Astrocyte (in vitro differentiated cells and primary cell): ENCODE data around the gene CHGA. TPM values are rescaled to one million over a fixed set of nuclear protein-coding genes. Genes with fewer than 3 reads are reported as not detected.

ENCODE experiments used
- DNase-seq: peaks from one replicate; pipeline ENCODE4 v3.0.0-alpha.2; 2010; ENCODE audit warnings: low read depth
- FAIRE-seq: peaks from 2 replicates; lab custom pipeline; 2011; peaks lifted over from hg19 to GRCh38; lab: Jason Lieb, UNC
- H2AFZ ChIP-seq: 2 replicates; pipeline ENCODE4 v1.6.0; 2012; ENCODE audit warnings: low read depth, low read length, inconsistent platforms
- H3K27ac ChIP-seq: 2 replicates; pipeline ENCODE4 v1.5.1; 2011; ENCODE audit warnings: low read depth, low read length, inconsistent platforms
- H3K27me3 ChIP-seq: 2 replicates; pipeline ENCODE4 v1.6.0; 2011; ENCODE audit warnings: low read length, inconsistent platforms; ENCODE audit not compliant: insufficient read depth
- H3K36me3 ChIP-seq: 2 replicates; pipeline ENCODE4 v1.5.1; 2011; ENCODE audit warnings: low read length, inconsistent platforms; ENCODE audit not compliant: insufficient read depth
- H3K4me1 ChIP-seq: 2 replicates; pipeline ENCODE4 v1.5.1; 2011; ENCODE audit warnings: low read length, inconsistent platforms; ENCODE audit not compliant: insufficient read depth
- H3K4me2 ChIP-seq: 2 replicates; pipeline ENCODE4 v1.6.0; 2012; ENCODE audit warnings: low read length, inconsistent platforms
- H3K4me3 ChIP-seq: 2 replicates; pipeline ENCODE4 v1.5.1; 2011; ENCODE audit warnings: low read depth, mild to moderate bottlenecking, low read length, inconsistent platforms; ENCODE audit not compliant: insufficient read depth
- H3K79me2 ChIP-seq: 2 replicates; pipeline ENCODE4 v1.6.0; 2012; ENCODE audit warnings: mild to moderate bottlenecking, low read length, inconsistent platforms; ENCODE audit not compliant: insufficient read depth
- H3K9ac ChIP-seq: 2 replicates; pipeline ENCODE4 v1.6.0; 2012; ENCODE audit warnings: mild to moderate bottlenecking, low read length, inconsistent platforms
- H3K9me3 ChIP-seq: 2 replicates; pipeline ENCODE4 v1.5.1; 2012; ENCODE audit warnings: low read depth, mild to moderate bottlenecking, low read length, inconsistent platforms; ENCODE audit not compliant: insufficient read depth
- H4K20me1 ChIP-seq: 2 replicates; pipeline ENCODE4 v1.6.0; 2012; ENCODE audit warnings: low read length, inconsistent platforms; ENCODE audit not compliant: insufficient read depth
- H3K27ac Mint-ChIP-seq: one replicate; pipeline ENCODE4 v1.8.0; 2021; ENCODE audit warnings: mild to moderate bottlenecking, mixed read lengths; ENCODE audit not compliant: unreplicated experiment
- H3K27me3 Mint-ChIP-seq: one replicate; pipeline ENCODE4 v1.8.0; 2021; ENCODE audit warnings: low read depth, mixed read lengths; ENCODE audit not compliant: unreplicated experiment
- H3K36me3 Mint-ChIP-seq: one replicate; pipeline ENCODE4 v1.8.0; 2021; ENCODE audit warnings: low read depth, mixed read lengths; ENCODE audit not compliant: unreplicated experiment
- H3K4me1 Mint-ChIP-seq: one replicate; pipeline ENCODE4 v1.8.0; 2021; ENCODE audit warnings: low read depth, mixed read lengths; ENCODE audit not compliant: unreplicated experiment
- H3K4me3 Mint-ChIP-seq: one replicate; pipeline ENCODE4 v1.8.0; 2021; ENCODE audit warnings: mild to moderate bottlenecking, moderate library complexity, mixed read lengths; ENCODE audit not compliant: unreplicated experiment
- H3K9me3 Mint-ChIP-seq: one replicate; pipeline ENCODE4 v1.8.0; 2021; ENCODE audit warnings: mild to moderate bottlenecking, mixed read lengths; ENCODE audit not compliant: unreplicated experiment
- EZH2 ChIP-seq: IDR thresholded peaks from 2 replicates; pipeline ENCODE4 v1.6.1; 2012; ENCODE audit warnings: mild to moderate bottlenecking, low read length, inconsistent platforms; ENCODE audit not compliant: insufficient read depth
- total RNA-seq: library from RNA; stranded (reverse); gene quantifications from 2 replicates; pipeline ENCODE4 v1.2.1, GENCODE V29; 2021
- TF ChIP-seq, protein P1 (sequence below): IDR thresholded peaks from 2 replicates; pipeline ENCODE4 v1.5.1; 2011; ENCODE audit warnings: low read depth, mild to moderate bottlenecking, inconsistent platforms, low read length, moderate library complexity; ENCODE audit not compliant: insufficient read depth

Gene CHGA
- total RNA-seq, 1 donor from 2014 or later = not detected

DNA sequence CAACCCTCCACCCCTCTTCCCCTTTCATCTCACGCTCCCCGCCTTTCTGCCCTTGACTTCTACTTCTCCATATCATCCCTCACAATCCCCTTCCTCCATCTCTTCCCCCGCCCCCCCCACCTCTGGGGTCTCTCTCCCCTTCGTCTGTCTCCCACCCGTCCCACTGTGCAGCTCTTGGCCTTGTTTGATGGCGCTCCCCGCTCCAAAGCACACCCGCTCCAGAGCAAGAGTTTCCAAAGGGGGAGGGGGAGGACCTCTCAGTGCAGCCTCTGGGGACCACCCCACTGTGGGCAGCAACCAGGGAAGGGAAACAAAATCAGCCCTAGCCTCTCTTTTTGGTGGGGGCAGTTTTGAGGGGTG, 774 bp downstream of the CHGA start:
- Mint-ChIP-seq H3K36me3 (no peaks in the 10 kb centered on the region), H3K4me3 (no peak overlapping the region), H3K27ac (no peak overlapping the region), H3K4me1 (no peaks in the 10 kb centered on the region), H3K27me3 (peaks cover 76% of the 10 kb centered on the region), H3K9me3 (peaks cover 4% of the 10 kb centered on the region)
- H3K36me3 ChIP-seq = no peaks in the 10 kb centered on the region
- H3K79me2 ChIP-seq = no peaks in the 10 kb centered on the region
- H4K20me1 ChIP-seq = no peaks in the 10 kb centered on the region
- no peak overlapping the region for H3K4me3 ChIP-seq
- no peak overlapping the region for H2AFZ ChIP-seq
- no peak for FAIRE-seq
- H3K27me3 ChIP-seq = peaks cover 37% of the 10 kb centered on the region
- DNase-seq = no peak
- H3K9me3 ChIP-seq = no peaks in the 10 kb centered on the region
- no peaks in the 10 kb centered on the region for H3K4me1 ChIP-seq
- TF ChIP-seq, protein P1, sequence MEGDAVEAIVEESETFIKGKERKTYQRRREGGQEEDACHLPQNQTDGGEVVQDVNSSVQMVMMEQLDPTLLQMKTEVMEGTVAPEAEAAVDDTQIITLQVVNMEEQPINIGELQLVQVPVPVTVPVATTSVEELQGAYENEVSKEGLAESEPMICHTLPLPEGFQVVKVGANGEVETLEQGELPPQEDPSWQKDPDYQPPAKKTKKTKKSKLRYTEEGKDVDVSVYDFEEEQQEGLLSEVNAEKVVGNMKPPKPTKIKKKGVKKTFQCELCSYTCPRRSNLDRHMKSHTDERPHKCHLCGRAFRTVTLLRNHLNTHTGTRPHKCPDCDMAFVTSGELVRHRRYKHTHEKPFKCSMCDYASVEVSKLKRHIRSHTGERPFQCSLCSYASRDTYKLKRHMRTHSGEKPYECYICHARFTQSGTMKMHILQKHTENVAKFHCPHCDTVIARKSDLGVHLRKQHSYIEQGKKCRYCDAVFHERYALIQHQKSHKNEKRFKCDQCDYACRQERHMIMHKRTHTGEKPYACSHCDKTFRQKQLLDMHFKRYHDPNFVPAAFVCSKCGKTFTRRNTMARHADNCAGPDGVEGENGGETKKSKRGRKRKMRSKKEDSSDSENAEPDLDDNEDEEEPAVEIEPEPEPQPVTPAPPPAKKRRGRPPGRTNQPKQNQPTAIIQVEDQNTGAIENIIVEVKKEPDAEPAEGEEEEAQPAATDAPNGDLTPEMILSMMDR = no peak
- no peak for TF ChIP-seq EZH2
- no peak overlapping the region for H3K27ac ChIP-seq
- no peak overlapping the region for H3K9ac ChIP-seq
- H3K4me2 ChIP-seq = no peak overlapping the region

DNA sequence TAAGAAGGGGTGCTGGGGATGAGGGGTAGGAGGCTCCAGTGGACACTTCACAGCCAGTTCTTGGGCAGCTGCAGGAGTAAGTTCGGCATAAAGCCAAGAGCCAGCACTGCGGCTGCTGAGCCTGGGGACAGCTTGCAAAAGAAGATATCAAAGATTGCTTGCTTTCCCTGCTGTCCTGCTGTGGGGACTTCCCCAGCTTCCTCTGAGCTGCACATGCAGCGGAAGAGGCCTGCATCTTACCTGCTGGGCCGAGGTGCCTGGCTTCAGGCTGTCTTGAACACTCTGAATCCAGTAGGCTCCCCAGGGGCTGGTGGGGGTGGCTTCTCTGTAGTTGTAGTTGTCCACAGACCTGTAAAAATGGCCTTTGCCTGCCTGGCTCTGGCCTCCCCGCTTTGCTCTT, 1.3 kb downstream of the CHGA start:
- H3K4me3 ChIP-seq = no peak overlapping the region
- H3K27ac Mint-ChIP-seq = no peak overlapping the region
- FAIRE-seq = no peak
- no peak overlapping the region for H3K9ac ChIP-seq
- H3K27me3 Mint-ChIP-seq = peaks cover 74% of the 10 kb centered on the region
- no peak overlapping the region for H3K4me3 Mint-ChIP-seq
- H3K4me2 ChIP-seq = no peak overlapping the region
- no peaks in the 10 kb centered on the region for H3K79me2 ChIP-seq
- H3K4me1 ChIP-seq = no peaks in the 10 kb centered on the region
- TF ChIP-seq, protein P1 = no peak
- H2AFZ ChIP-seq = no peak overlapping the region
- H4K20me1 ChIP-seq = no peaks in the 10 kb centered on the region
- no peaks in the 10 kb centered on the region for H3K4me1 Mint-ChIP-seq
- no peaks in the 10 kb centered on the region for H3K9me3 ChIP-seq
- H3K27ac ChIP-seq = no peak overlapping the region
- peaks cover 4% of the 10 kb centered on the region for H3K9me3 Mint-ChIP-seq
- H3K36me3 Mint-ChIP-seq = no peaks in the 10 kb centered on the region
- H3K27me3 ChIP-seq = peaks cover 35% of the 10 kb centered on the region
- no peaks in the 10 kb centered on the region for H3K36me3 ChIP-seq
- DNase-seq = no peak

DNA sequence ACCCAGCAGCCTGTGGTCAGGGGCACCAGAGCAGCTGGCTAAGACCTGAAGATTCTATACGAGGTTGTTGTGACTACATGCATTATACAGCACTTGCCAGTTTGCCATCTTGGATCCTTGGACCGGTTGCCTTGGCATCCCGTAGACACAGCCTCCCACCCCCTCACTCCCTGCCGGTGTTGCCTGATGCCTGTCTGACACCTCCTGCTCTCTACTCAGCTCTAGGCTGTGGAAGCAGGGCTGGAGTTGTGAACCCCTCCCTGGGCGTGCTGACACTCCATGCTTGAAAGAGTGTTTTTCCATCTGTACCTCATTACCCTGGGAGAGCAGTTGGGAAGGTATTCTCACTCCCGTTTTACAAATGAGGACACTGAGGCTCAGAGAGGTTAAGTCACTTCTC, 2.5 kb downstream of the CHGA start:
- Mint-ChIP-seq H3K4me1 (no peaks in the 10 kb centered on the region), H3K4me3 (no peak overlapping the region), H3K27me3 (peaks cover 74% of the 10 kb centered on the region), H3K27ac (no peak overlapping the region), H3K36me3 (no peaks in the 10 kb centered on the region), H3K9me3 (peaks cover 4% of the 10 kb centered on the region)
- no peak overlapping the region for H3K27ac ChIP-seq
- no peaks in the 10 kb centered on the region for H3K36me3 ChIP-seq
- no peaks in the 10 kb centered on the region for H3K79me2 ChIP-seq
- no peaks in the 10 kb centered on the region for H4K20me1 ChIP-seq
- no peak overlapping the region for H3K4me3 ChIP-seq
- H2AFZ ChIP-seq = no peak overlapping the region
- H3K27me3 ChIP-seq = peaks cover 35% of the 10 kb centered on the region
- H3K4me1 ChIP-seq = no peaks in the 10 kb centered on the region
- no peaks in the 10 kb centered on the region for H3K9me3 ChIP-seq
- no peak overlapping the region for H3K4me2 ChIP-seq
- TF ChIP-seq, protein P1 = no peak
- FAIRE-seq (no peak), DNase-seq (no peak)
- H3K9ac ChIP-seq = no peak overlapping the region
